Stimulated activated CD4-positive, alpha-beta T cell treated with anti-CD3 and anti-CD28 coated beads, Interleukin-1b, Interleukin-23, amount 100 ng/mL, for 4 hours (primary cell): ENCODE results near the gene TBC1D21.
"Not testable (repeated sequence)": the region's sequence is repeated elsewhere in the genome, so short reads cannot be mapped to it uniquely, and the experiment has no call there.

ENCODE experiments used
- DNase-seq, 2 donors: peaks; one replicate each; pipeline ENCODE4 v3.0.0-alpha.2; 2020; ENCODE audit warnings: low read depth in 2 of 2

Gene TBC1D21

GRCh38 chr15:73928971-73929627, 55.7 kb downstream of the TBC1D21 start:
- DNase-seq: no peak

GRCh38 chr15:73930371-73930770, 57.0 kb downstream of the TBC1D21 start:
- no peak for DNase-seq

- no peak for DNase-seq
Measured at GRCh38 chr15:73930790-73931281, 57.5 kb downstream of the TBC1D21 start.

- DNase-seq: no peak
Measured at GRCh38 chr15:73931441-73931840, 58.1 kb downstream of the TBC1D21 start.

DNA sequence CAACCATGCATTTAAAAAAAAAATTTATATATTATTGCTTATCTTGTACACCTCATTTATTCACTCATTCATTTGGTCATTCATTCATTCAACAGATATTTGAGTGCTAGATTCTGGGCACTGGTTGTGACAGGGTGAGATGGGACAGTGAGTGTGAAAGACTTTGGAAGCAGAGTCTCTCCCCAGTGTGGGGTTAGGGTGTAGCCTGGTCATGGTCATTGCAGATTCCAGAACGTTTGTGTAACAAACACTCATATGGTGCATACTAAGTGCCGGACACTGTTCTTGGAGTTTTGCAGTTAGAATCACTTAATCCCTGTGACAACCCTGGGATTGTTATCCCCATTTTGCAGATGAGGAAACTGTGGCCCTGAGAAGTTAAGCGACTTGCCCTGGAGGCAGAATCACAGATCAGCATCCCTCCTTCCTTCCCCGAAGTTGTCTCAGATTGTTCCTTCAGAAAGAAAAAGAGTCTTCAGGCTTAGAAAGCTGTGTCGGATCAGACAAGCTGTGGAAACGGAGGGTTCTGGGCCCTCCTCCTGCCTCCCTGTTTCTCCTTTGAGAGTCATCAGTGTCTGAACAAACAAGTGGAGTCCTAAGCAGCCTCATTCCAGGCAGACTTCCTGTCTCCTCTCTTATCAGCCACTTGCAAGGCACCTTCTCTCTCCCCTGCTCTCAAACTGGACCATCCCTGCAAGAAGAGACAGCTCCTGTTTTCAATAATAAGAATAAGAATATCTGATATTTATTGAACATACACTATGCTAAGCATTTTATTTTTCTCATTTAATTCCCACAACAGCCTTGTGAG, 59.2 kb downstream of the TBC1D21 start:
- no peak for DNase-seq

- no peak for DNase-seq
Measured at GRCh38 chr15:73934281-73934680, 60.9 kb downstream of the TBC1D21 start.

DNA sequence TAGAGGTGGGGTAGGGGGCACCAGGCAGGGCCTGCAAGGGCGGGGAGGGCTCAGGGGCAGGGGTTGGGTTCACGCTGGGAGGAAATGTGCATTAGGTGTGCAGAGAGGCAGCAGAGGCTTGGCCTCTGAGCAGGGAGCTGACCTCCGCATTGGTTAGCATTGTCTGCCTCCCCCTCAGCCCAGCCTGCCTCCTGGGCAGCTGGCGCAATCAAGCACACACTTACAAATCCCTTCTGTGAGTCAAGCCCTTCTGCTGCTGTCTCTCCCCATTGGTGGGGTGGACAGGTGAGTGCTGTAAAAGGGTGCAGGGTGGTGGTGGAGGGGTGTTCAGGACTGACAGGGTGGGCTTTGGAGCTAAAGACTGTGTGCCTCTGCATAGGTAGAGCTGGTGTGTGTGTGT, 62.2 kb downstream of the TBC1D21 start:
- DNase-seq: no peak

DNA sequence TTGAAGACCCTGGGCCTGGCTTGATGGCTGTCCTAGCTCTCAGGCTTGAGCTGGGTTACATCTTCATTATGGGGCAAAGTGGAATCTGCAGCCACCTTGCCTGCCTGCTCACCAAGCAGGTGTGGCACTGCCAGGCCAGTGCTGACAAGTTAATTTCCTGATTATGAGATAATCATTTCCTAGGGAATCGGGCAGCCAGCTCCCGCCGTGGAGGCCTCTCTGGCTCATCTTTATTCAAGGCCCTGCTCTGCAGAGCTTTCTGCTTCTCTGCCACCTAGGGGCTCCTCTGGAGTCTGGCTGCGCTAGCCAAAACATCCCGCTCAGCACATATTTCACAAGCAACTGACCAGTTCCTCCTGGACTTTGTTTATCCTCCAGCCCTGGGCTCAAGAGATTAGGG, 62.8 kb downstream of the TBC1D21 start:
- DNase-seq: no peak

GRCh38 chr15:73936588-73937290, 63.4 kb downstream of the TBC1D21 start:
- DNase-seq: no peak

GRCh38 chr15:73937296-73937695, 63.9 kb downstream of the TBC1D21 start:
- no peak for DNase-seq

- DNase-seq: no peak
Measured at GRCh38 chr15:73937726-73938125, 64.4 kb downstream of the TBC1D21 start.

GRCh38 chr15:73938516-73938915, 65.2 kb downstream of the TBC1D21 start:
- DNase-seq: not testable (repeated sequence)
